ENCODE data around the gene BCLAF1.

The BCLAF1 gene

DNA sequence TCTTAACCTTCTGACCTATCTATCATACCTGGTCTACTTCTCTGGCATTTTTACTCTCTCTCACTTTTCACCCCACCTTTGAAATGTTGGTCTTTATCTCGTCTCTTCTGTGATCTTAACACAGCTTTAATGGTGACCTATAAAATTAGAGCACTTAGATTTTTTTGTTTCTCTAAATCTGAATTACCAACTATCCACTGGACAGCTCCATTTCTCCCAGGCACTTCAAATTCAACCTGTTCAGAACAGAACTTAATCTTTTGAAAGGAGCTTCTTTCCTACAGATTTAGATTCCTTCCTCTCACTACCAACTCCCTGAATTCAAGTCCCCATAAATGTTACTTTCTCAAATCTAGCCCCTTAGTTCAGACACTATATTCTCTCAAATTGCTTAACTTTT lies 24.5 kb downstream of the BCLAF1 start:
- ChIA-PET CTCF (no interaction called here), POLR2A (no interaction called here)
- TF ChIP-seq HDGF (IDR thresholded peaks at IDR 0.05; ENCODE audit: borderline replicate concordance) (no peak), BHLHE40 (IDR thresholded peaks at IDR 0.05; ENCODE audit: borderline replicate concordance) (no peak), L3MBTL2 (conservative IDR thresholded peaks at IDR 0.05) (no peak), FOXM1 (IDR thresholded peaks at IDR 0.05; ENCODE audit: borderline replicate concordance) (no peak), SP1 (IDR thresholded peaks at IDR 0.05) (no peak), ARNT (IDR thresholded peaks at IDR 0.05) (no peak), TARDBP (IDR thresholded peaks at IDR 0.05) (no peak), CTBP1 (IDR thresholded peaks at IDR 0.05; ENCODE audit: borderline replicate concordance) (no peak), FOXK2 (IDR thresholded peaks at IDR 0.05) (no peak), ELF4 (IDR thresholded peaks at IDR 0.05) (no peak), NFRKB (IDR thresholded peaks at IDR 0.05) (no peak), ZNF384 (IDR thresholded peaks at IDR 0.05) (no peak), FOXA1 (IDR thresholded peaks at IDR 0.05) (no peak), LEF1 (IDR thresholded peaks at IDR 0.05; ENCODE audit: borderline replicate concordance) (no peak), SUZ12 (IDR thresholded peaks at IDR 0.05) (no peak)
- TF ChIP-seq, protein P1, sequence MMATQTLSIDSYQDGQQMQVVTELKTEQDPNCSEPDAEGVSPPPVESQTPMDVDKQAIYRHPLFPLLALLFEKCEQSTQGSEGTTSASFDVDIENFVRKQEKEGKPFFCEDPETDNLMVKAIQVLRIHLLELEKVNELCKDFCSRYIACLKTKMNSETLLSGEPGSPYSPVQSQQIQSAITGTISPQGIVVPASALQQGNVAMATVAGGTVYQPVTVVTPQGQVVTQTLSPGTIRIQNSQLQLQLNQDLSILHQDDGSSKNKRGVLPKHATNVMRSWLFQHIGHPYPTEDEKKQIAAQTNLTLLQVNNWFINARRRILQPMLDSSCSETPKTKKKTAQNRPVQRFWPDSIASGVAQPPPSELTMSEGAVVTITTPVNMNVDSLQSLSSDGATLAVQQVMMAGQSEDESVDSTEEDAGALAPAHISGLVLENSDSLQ (IDR thresholded peaks at IDR 0.05), result no peak
- no peak for DNase-seq (ENCODE audit: extremely low spot score)

GRCh38 chr6:136262940-136263339 lies 26.7 kb downstream of the BCLAF1 start:
- POLR2A ChIA-PET, result interaction anchor here (0.9 to 1.9 kb wide), 3 partner anchors 10 to 27 kb away, joined by 3 to 9 read pairs (median 5); partner anchors contain the start of genes BCLAF1 and MTFR2

DNA sequence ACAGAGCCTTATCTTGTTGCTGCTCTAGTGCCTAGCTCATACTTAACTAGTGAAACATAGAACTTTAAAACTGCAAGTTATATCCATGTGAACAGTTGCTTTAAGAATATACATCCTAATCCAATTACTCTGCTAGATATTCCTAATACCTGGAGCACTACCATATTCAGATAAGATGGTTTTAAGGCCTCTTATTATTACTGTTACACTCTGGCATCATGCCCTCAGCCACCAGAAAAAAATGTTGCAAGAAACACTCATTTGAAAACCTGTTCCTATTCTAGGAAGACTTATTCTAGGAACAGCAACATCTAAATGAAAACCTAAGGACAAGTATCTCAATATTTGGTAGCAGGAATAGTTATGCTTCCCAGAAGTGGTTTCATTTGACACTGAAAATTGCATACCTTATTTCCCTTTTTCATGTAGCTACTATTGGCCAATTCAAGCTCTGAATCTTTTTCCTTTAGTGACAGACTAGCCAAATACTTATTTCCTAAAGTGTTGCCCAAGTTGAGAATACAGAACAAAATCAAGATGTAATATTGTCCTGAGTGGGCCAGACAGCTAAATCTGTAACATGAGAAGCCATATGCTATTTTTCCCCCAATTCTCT lies 34.7 kb downstream of the BCLAF1 start:
- DNase-seq (ENCODE audit: extremely low spot score), result no peak
- POLR2A ChIA-PET, result interaction anchor here (3.4 kb wide), 1 partner anchor 35 kb away, joined by 14 read pairs; the partner anchor contains the start of gene BCLAF1
- no peak for TF ChIP-seq SUZ12 (IDR thresholded peaks at IDR 0.05)
- TF ChIP-seq SP1 (IDR thresholded peaks at IDR 0.05), result no peak
- no peak for TF ChIP-seq ARNT (IDR thresholded peaks at IDR 0.05)
- TF ChIP-seq CTBP1 (IDR thresholded peaks at IDR 0.05; ENCODE audit: borderline replicate concordance), result no peak
- TF ChIP-seq ELF4 (IDR thresholded peaks at IDR 0.05), result no peak
- no peak for TF ChIP-seq L3MBTL2 (conservative IDR thresholded peaks at IDR 0.05)
- TF ChIP-seq TARDBP (IDR thresholded peaks at IDR 0.05), result no peak
- TF ChIP-seq, protein P1 (IDR thresholded peaks at IDR 0.05), result no peak
- no peak for TF ChIP-seq ZNF384 (IDR thresholded peaks at IDR 0.05)
- no peak for TF ChIP-seq NFRKB (IDR thresholded peaks at IDR 0.05)
- TF ChIP-seq FOXA1 (IDR thresholded peaks at IDR 0.05), result no peak
- no peak for TF ChIP-seq HDGF (IDR thresholded peaks at IDR 0.05; ENCODE audit: borderline replicate concordance)
- TF ChIP-seq BHLHE40 (IDR thresholded peaks at IDR 0.05; ENCODE audit: borderline replicate concordance), result no peak
- CTCF ChIA-PET, result interaction anchor here (1.0 kb wide), 1 partner anchor 63 kb away, joined by 4 read pairs; no protein-coding TSS in a partner anchor

More at GRCh38 chr6:136262940-136263339, 26.7 kb downstream of the BCLAF1 start:
- DNase-seq (ENCODE audit: extremely low spot score), result no peak
- CTCF ChIA-PET, result no interaction called here
- TF ChIP-seq ARNT (IDR thresholded peaks at IDR 0.05) (no peak), FOXM1 (IDR thresholded peaks at IDR 0.05; ENCODE audit: borderline replicate concordance) (no peak), FOXK2 (IDR thresholded peaks at IDR 0.05) (no peak), SP1 (IDR thresholded peaks at IDR 0.05) (no peak), ZNF384 (IDR thresholded peaks at IDR 0.05) (no peak), TARDBP (IDR thresholded peaks at IDR 0.05) (no peak), CTBP1 (IDR thresholded peaks at IDR 0.05; ENCODE audit: borderline replicate concordance) (no peak), SUZ12 (IDR thresholded peaks at IDR 0.05) (no peak), NFRKB (IDR thresholded peaks at IDR 0.05) (no peak), HDGF (IDR thresholded peaks at IDR 0.05; ENCODE audit: borderline replicate concordance) (no peak), BHLHE40 (IDR thresholded peaks at IDR 0.05; ENCODE audit: borderline replicate concordance) (no peak), ELF4 (IDR thresholded peaks at IDR 0.05) (no peak), LEF1 (IDR thresholded peaks at IDR 0.05; ENCODE audit: borderline replicate concordance) (no peak), FOXA1 (IDR thresholded peaks at IDR 0.05) (no peak), L3MBTL2 (conservative IDR thresholded peaks at IDR 0.05) (no peak)
- TF ChIP-seq, protein P1 (IDR thresholded peaks at IDR 0.05), result no peak

- ChIA-PET POLR2A (interaction anchor here (0.9 to 1.0 kb wide), 2 partner anchors 10 to 36 kb away, joined by 3 read pairs; partner anchors contain the start of gene BCLAF1), CTCF (no interaction called here)
- TF ChIP-seq CTBP1 (IDR thresholded peaks at IDR 0.05; ENCODE audit: borderline replicate concordance) (no peak), SUZ12 (IDR thresholded peaks at IDR 0.05) (no peak), FOXA1 (IDR thresholded peaks at IDR 0.05) (no peak), LEF1 (IDR thresholded peaks at IDR 0.05; ENCODE audit: borderline replicate concordance) (no peak), ZNF384 (IDR thresholded peaks at IDR 0.05) (no peak), NFRKB (IDR thresholded peaks at IDR 0.05) (no peak), L3MBTL2 (conservative IDR thresholded peaks at IDR 0.05) (no peak), TARDBP (IDR thresholded peaks at IDR 0.05) (no peak), SP1 (IDR thresholded peaks at IDR 0.05) (no peak), ELF4 (IDR thresholded peaks at IDR 0.05) (no peak), ARNT (IDR thresholded peaks at IDR 0.05) (no peak), FOXK2 (IDR thresholded peaks at IDR 0.05) (no peak), BHLHE40 (IDR thresholded peaks at IDR 0.05; ENCODE audit: borderline replicate concordance) (no peak), FOXM1 (IDR thresholded peaks at IDR 0.05; ENCODE audit: borderline replicate concordance) (no peak), HDGF (IDR thresholded peaks at IDR 0.05; ENCODE audit: borderline replicate concordance) (no peak)
- TF ChIP-seq, protein P1 (IDR thresholded peaks at IDR 0.05), result no peak
- no peak for DNase-seq (ENCODE audit: extremely low spot score)
Observed at GRCh38 chr6:136253734-136254133, 35.9 kb downstream of the BCLAF1 start.

GRCh38 chr6:136252441-136252840 lies 37.2 kb downstream of the BCLAF1 start:
- POLR2A ChIA-PET, result interaction anchor here (1.0 to 4.4 kb wide), 2 partner anchors 11 to 38 kb away, joined by 3 to 61 read pairs; partner anchors contain the start of gene BCLAF1
- no peak for DNase-seq (ENCODE audit: extremely low spot score)

More at GRCh38 chr6:136252441-136252840, 37.2 kb downstream of the BCLAF1 start:
- no peak for TF ChIP-seq NFRKB (IDR thresholded peaks at IDR 0.05)
- TF ChIP-seq L3MBTL2 (conservative IDR thresholded peaks at IDR 0.05), result no peak
- no peak for TF ChIP-seq FOXK2 (IDR thresholded peaks at IDR 0.05)
- no peak for TF ChIP-seq FOXM1 (IDR thresholded peaks at IDR 0.05; ENCODE audit: borderline replicate concordance)
- TF ChIP-seq CTBP1 (IDR thresholded peaks at IDR 0.05; ENCODE audit: borderline replicate concordance), result no peak
- TF ChIP-seq, protein P1 (IDR thresholded peaks at IDR 0.05), result no peak
- TF ChIP-seq TARDBP (IDR thresholded peaks at IDR 0.05), result no peak
- no peak for TF ChIP-seq LEF1 (IDR thresholded peaks at IDR 0.05; ENCODE audit: borderline replicate concordance)
- no peak for TF ChIP-seq FOXA1 (IDR thresholded peaks at IDR 0.05)
- no peak for TF ChIP-seq ELF4 (IDR thresholded peaks at IDR 0.05)
- TF ChIP-seq ZNF384 (IDR thresholded peaks at IDR 0.05), result no peak
- TF ChIP-seq SUZ12 (IDR thresholded peaks at IDR 0.05), result no peak
- no peak for TF ChIP-seq ARNT (IDR thresholded peaks at IDR 0.05)
- no peak for TF ChIP-seq HDGF (IDR thresholded peaks at IDR 0.05; ENCODE audit: borderline replicate concordance)
- no peak for TF ChIP-seq SP1 (IDR thresholded peaks at IDR 0.05)
- CTCF ChIA-PET, result no interaction called here

Data from HEK293T (cell line).